ENCODE results near the gene PRKCE.

DNA sequence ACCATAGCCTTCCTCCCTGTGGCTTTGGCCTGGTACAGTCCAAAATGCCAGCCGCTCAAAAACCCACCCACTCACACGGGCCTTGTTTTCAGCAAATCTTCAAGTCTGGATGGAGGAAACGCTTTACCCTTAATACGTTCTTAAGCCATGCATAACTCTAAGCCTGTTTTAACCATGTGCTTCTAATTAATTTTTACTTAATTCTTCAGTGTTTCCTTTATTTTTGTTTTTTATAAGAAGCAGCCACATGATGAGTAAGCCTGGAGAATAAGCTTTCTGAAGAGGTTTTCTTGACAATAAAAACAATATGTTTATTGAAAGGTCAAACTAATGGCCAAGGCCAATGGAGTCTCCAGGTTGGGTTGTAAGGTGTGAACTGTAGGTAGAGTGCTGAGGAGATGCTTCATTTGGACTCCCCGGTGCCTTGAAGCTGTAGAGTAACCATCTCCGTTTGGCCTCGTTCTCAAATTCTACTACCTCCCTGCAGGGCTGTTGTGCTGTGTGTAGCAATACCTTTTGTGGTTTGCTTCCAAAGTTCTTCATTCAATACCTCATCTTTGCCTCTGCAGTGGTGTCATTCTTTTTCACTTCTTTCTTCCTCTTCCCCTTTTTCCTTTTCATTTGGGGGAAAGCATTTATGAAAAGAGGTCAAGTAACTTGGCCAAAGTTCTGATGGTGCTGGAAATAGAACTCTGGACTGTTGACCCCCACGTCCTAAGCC is 113.7 kb downstream of the PRKCE start:
- TF ChIP-seq EP300 (IDR thresholded peaks at IDR 0.05), result no peak
- TF ChIP-seq, protein P1, sequence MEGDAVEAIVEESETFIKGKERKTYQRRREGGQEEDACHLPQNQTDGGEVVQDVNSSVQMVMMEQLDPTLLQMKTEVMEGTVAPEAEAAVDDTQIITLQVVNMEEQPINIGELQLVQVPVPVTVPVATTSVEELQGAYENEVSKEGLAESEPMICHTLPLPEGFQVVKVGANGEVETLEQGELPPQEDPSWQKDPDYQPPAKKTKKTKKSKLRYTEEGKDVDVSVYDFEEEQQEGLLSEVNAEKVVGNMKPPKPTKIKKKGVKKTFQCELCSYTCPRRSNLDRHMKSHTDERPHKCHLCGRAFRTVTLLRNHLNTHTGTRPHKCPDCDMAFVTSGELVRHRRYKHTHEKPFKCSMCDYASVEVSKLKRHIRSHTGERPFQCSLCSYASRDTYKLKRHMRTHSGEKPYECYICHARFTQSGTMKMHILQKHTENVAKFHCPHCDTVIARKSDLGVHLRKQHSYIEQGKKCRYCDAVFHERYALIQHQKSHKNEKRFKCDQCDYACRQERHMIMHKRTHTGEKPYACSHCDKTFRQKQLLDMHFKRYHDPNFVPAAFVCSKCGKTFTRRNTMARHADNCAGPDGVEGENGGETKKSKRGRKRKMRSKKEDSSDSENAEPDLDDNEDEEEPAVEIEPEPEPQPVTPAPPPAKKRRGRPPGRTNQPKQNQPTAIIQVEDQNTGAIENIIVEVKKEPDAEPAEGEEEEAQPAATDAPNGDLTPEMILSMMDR (IDR thresholded peaks at IDR 0.05), result no peak
